GM06990 (cell line): ENCODE measurements around the gene EML6.

Experiments used
- DNase-seq: peaks from one replicate; pipeline ENCODE4 v3.0.0-alpha.2; 2011; ENCODE audit not compliant: insufficient read length; ENCODE audit errors: extremely low read depth
- H3K27me3 ChIP-seq: replicated peaks from 2 replicates; pipeline ENCODE4 v1.6.0; 2011; ENCODE audit warnings: low read length; ENCODE audit not compliant: control insufficient read depth, insufficient read depth
- H3K36me3 ChIP-seq: 2 replicates; pipeline ENCODE4 v1.5.1; 2011; ENCODE audit warnings: low read length; ENCODE audit not compliant: control insufficient read depth, insufficient read depth
- H3K4me3 ChIP-seq: replicated peaks from 2 replicates; pipeline ENCODE4 v1.5.1; 2011; ENCODE audit warnings: low read depth, mild to moderate bottlenecking, control low read depth, low read length
- TF ChIP-seq, protein P1 (sequence below): IDR thresholded peaks from 2 replicates; pipeline ENCODE4 v1.5.1; 2011; ENCODE audit warnings: low read length, control low read depth, mild to moderate bottlenecking, inconsistent platforms; ENCODE audit not compliant: insufficient read depth, poor library complexity, severe bottlenecking

EML6 gene

DNA sequence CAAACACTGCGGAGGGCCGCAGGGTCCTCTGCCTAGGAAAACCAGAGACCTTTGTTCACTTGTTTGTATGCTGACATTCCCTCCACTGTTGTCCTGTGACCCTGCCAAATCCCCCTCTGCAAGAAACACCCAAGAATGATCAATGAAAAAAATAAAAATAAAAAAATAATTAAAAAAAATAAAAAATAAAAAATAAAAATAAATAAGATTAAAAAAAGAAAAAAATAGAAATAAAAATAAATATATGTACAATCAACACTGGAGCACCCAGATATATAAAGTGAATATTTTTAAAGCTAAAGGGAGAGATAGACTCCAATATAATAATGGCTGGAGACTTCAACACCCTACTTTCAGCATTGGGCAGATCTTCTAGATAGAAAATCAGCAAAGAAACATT lies 23.8 kb upstream of the EML6 start:
- TF ChIP-seq, protein P1, sequence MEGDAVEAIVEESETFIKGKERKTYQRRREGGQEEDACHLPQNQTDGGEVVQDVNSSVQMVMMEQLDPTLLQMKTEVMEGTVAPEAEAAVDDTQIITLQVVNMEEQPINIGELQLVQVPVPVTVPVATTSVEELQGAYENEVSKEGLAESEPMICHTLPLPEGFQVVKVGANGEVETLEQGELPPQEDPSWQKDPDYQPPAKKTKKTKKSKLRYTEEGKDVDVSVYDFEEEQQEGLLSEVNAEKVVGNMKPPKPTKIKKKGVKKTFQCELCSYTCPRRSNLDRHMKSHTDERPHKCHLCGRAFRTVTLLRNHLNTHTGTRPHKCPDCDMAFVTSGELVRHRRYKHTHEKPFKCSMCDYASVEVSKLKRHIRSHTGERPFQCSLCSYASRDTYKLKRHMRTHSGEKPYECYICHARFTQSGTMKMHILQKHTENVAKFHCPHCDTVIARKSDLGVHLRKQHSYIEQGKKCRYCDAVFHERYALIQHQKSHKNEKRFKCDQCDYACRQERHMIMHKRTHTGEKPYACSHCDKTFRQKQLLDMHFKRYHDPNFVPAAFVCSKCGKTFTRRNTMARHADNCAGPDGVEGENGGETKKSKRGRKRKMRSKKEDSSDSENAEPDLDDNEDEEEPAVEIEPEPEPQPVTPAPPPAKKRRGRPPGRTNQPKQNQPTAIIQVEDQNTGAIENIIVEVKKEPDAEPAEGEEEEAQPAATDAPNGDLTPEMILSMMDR = no peak
- H3K36me3 ChIP-seq = no peaks in the 10 kb centered on the region
- no peak for DNase-seq
- no peak overlapping the region for H3K4me3 ChIP-seq
- H3K27me3 ChIP-seq = no peaks in the 10 kb centered on the region

DNA sequence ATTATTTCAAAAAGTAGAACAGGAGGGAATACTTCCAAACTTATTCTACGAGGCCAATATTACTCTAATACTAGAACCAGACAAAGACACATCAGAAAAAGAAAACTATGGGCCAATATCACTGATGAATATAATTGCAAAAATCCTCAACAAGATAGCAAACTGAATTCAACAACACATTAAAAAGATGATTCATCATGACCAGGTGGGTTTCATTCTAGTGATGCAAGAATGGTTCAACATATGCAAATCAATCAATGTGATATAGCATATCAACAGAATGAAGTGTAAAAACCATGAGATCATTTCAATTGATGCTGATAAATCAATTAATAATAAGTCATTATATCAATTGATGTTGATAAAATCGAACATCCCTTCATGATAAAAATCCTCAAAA lies 22.4 kb upstream of the EML6 start:
- Histone ChIP-seq H3K27me3 (no peaks in the 10 kb centered on the region), H3K36me3 (no peaks in the 10 kb centered on the region), H3K4me3 (no peak overlapping the region)
- TF ChIP-seq, protein P1 = no peak
- no peak for DNase-seq

DNA sequence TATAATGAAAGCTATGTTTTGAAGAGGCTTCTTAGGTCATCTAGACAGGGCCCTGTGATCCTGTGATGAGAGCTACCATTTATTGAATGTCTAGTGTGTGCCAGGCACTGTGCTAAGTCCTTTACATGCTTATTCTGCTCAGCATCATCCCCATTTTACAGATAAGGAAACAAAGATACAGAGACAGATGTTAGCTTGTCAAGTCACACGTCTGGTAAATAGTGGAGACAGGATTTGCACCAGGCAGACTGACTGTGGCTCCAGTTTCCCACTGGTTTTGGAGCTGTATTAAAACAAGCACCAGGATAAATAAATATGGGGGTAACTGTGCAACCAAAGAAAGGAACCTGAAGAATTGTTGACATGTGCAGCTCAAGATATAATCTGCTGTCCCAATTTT lies 19.2 kb upstream of the EML6 start:
- TF ChIP-seq, protein P1 = no peak
- Histone ChIP-seq H3K27me3 (no peaks in the 10 kb centered on the region; the same call in 1 of the 2 replicates), H3K36me3 (no peaks in the 10 kb centered on the region), H3K4me3 (no peak overlapping the region)
- DNase-seq = no peak

DNA sequence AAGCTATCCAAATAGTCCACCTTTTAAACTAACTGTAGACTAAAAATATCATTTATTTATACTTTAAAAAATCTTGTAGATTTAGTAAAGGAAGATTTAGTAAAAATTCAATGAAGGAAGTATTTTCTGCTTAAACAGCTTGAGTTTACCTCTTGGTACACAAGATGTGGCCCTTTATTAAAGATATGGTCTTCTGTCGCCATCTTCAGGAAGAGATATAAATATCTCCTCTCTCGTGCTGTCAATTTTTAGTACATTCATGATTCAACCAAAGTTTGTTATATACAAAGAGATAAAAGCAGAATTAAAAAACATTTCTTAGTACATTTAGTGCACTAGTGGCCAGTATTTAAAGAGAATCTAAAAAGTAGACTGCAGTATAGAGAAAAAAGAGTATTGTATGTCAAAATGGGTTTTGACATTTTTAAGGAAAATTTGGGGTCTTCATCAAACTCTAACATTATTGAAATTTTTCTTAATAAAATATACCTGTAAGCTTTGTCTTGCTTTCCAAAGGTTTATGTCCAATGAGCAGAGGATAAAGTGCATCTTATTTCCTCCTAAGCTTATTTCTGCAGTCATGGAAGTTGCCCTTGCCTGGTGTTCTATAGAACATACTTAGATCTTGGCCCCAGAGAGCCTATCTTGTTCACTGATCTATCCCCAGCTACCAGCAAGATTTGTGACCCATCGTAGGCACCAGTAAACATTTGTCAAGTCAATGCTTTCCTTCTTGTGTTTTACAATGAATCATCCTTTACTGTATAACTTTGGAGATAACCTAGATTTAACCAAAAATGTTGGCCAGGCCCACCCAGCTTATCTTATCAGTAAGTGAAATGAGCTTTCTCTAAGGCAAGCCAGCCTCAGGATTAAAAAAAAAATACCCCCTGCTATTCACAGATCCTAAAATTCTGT lies 18.5 kb upstream of the EML6 start:
- TF ChIP-seq, protein P1 = peak; percentile 39
- no peak for DNase-seq
- no peaks in the 10 kb centered on the region for H3K36me3 ChIP-seq
- H3K27me3 ChIP-seq = peaks cover 2% of the 10 kb centered on the region
- H3K4me3 ChIP-seq = no peak overlapping the region

DNA sequence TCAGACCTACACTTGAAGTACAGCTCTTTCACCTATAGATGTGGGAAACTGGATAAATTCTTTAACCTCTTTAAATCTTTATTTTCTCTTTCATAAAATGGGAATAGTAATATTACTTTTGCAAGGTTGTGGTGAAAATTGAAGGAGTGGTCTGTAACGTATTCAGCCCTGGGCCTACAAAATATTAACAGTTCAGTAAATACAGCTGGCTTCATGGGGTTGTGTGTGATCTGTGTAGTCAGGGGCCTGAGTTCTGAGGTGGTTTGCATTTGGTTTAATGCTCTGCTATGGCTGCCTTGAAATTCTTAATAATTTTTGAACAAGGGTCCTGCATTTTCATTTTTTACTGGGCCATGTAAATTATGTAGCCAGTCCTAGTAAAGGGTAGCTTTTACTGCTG lies 16.8 kb upstream of the EML6 start:
- no peak for DNase-seq
- TF ChIP-seq, protein P1 = no peak
- Histone ChIP-seq H3K4me3 (no peak overlapping the region), H3K36me3 (no peaks in the 10 kb centered on the region), H3K27me3 (peaks cover 2% of the 10 kb centered on the region)
